SHP77 treated with DMSO at 0.1 percent for 48 hours (cell line): ENCODE data around the gene VPS52.
"Not testable (repeated sequence)": the region's sequence is repeated elsewhere in the genome, so short reads cannot be mapped to it uniquely, and the experiment has no call there.

Experiments used
- DNase-seq: peaks from one replicate; lab custom pipeline; 2025; lab: John Stamatoyannopoulos, UW

The VPS52 gene

GRCh38 chr6:33305052-33305451, 33.4 kb upstream of the VPS52 start:
- DNase-seq = no peak

DNA sequence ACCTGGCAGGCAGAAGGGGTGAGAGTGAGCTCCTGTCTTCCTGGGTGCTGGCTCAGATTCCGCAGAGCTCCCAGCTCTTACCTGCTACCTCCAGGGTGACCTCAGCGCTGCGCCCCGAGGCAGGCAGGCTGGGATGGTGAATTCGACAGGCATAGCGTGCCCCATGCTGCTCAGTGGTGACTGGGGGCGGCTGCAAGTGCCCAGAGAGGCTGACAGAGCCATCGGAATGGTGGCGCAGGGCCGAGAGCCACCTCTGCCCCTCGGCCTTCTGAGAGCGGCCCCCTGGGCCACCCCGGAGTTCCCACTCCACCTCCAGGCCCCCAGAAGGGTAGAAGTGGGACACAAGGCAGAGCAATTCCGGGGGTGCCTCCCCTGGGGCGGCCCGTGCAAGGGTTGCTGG, 32.5 kb upstream of the VPS52 start:
- DNase-seq = no peak

- DNase-seq = no peak
Observed at GRCh38 chr6:33301877-33302276, 30.2 kb upstream of the VPS52 start.

GRCh38 chr6:33299237-33299944, 27.7 kb upstream of the VPS52 start:
- DNase-seq = peak; percentile 69

DNA sequence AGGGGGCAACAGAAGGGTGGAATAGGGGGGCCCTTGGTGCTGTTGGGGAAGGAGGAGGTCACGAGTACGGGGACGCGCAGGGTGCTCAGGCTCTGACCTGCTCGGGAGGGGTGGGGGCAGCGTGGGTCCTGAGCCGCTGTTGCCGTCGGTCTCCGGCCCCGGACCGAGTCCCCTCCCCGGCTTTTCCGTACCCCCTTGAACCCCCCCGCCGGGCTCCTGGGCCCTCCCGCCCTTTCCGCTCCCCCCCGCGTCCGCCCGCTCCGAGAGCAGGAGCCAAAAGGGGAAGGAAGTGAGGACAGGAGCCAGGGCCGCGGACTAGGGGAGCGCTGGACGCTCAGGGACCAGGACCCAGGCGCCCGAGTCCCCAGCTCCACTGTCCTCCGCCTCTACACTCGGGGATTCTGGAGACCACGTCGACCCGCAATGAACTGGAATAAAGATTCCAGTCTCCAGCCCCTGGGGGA, 27.1 kb upstream of the VPS52 start, which contains the start of gene RGL2:
Gene RGL2, minus strand, starts transcription at position 170 of the 464 bp plus-strand sequence. CDS start 332 bp downstream, outside the sequence.
- no peak for DNase-seq

DNA sequence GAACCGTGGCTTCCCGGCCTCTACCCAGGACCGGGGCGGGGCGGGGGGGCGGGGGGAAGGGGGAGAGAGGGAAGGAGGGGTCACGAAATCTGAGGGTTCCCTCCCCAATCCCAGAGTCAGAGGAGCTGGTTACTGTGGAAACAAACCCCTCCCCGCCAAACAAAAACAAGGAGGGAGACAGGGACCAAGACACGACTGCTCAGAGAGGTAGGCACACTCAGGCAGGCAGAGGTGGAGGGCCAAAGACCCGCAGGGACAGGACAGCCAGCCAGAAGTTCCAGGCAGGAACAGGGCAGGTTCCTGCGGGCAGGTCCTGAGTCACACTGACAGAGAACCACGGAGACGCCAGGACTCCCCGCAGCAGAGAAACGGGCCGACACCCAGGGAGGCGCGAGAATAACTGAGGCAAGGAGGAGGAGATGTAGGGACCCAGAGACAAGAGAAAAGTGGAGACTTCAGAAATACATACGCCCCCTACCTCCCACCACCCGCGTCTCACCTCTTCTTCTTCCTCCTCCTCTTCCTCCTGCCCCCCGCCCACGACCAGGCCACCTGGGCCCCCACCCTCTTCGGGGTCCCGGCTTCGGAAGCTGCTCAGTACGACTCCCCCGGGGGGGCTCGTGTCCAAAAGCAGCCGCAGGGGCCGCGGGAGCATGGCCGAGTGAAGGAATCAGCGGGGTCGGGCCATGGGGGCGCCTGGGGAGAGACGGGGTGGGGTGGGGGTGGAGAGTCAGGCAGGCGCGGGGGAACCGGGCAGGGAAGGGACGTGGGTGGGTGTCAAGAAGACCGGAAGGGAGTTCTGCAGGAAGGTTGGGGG, 26.5 kb upstream of the VPS52 start:
- DNase-seq = no peak

DNA sequence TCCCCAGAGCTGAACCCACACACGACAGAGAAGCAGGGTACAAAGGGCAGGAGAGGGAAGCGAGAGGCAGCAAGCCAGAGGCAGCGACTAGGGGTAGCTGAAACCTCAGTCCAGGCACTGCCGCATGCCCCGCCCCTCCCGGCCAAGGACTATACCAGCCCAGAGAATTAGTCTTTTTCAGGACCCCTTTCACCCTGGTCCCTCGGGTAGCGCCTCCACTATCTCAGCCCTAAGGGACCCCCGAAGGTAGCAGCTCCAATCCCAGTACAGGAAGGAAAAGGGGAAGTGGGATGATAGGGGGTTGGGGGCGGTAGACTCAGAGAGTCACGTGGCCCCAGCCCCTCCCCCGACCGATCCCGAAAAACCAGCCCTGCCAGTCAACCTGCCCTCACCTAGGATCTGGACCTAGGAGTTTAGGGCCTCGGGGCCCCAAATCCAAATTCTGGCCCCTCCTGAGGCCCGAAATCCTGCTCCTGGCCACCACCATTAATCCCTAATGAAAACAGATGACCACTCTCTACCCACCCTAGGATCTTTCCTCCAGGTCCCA, 25.8 kb upstream of the VPS52 start:
- DNase-seq = no peak

DNA sequence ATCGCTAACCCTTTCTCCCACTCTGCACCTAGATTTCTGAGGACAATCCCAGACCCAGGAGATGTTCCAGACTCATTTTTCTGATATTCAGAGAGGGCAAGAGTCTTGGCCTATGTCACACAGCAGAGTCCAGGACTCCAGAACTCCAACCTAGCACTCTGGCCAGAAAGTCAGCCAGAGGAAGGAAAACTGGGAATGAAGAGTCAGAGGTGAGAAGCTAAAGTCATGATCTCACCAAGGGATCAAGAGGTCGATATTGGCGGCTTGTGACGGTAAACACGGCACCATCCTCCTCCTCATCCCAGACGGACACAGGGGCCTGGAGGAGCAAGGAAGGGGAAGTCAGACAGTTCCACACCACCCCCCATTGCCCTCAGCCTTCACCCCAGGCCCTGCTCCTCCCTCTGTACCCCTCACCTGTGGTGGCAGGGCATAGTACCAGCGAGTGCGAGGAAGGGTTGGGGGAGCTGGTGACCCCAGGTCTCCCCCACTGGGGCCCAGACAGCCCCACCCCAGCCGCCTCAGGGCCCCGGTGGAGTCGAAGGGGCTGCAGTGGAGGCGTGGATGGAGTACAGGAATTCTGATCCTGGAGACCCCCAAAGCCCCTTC, 25.2 kb upstream of the VPS52 start:
- no peak for DNase-seq

DNA sequence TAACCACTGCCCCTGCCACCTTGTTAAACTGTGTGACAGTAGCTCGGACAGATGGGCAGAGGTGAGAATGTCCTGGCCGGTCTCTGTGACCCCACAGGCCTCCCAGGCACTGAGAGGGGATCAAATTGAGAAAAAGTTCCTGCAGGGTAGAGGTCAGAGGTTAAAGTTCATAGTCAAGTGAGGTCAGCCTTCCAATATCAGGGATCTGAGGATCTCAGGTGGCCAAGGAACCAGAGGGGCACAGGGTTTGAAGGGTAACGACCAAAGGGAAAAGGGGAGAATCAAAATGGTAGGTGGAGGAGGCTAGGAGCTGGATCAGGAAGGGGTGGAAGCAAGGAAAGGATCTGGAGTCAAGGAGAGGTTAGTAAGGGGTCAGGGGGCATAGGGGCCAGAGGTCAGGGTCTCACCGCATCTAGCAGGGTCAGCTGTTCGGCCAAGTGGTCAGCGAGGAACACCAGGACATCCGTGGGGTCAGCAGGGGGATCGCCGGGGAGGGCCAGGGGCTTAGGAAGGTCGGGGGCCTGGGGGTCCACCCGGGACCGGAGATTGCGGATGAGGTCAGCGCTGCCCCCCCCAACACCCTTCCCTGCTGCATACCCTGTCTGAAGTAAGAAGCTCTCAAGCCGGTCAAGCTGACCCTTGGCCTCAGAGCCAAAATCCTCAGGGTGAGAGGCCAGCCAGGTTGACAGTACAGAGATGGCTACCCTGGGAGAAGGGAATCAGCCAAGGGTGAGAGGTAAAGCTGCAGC, 24.1 kb upstream of the VPS52 start:
- DNase-seq = no peak

- no peak for DNase-seq
Observed at GRCh38 chr6:33294086-33294823, 22.6 kb upstream of the VPS52 start.

DNA sequence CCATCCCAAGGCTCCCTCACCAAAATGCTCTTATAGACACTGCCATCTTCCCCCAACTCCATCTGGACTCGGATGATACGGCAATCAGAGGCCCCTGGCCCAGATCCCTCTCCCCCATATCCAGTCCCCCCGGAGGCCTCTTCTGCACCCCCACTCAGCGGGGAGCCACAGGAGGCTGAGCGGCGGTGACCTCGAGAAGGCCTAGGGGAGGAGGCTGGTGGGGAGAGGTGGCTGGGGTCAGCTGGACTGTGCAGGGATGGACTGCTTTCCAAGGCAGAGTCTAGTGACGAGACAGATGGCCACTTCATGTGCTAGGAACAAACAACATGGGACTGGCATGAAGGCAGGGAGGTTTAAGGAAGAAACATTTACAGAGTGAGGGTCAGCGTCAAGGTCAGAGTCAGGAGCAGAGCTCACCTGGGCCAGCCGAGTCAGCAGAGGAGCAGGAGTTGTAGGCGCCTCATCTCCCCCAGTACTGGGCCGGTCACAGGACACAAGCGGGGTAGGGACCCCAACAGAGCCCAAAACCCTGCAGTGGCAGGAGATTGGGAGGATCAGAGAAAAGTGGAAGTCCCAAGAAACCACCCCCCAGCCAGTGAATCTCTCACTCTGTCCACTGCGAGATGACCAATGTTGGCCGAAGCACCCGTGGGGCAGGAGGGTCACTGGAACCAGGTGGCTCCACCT, 21.5 kb upstream of the VPS52 start:
- no peak for DNase-seq

DNA sequence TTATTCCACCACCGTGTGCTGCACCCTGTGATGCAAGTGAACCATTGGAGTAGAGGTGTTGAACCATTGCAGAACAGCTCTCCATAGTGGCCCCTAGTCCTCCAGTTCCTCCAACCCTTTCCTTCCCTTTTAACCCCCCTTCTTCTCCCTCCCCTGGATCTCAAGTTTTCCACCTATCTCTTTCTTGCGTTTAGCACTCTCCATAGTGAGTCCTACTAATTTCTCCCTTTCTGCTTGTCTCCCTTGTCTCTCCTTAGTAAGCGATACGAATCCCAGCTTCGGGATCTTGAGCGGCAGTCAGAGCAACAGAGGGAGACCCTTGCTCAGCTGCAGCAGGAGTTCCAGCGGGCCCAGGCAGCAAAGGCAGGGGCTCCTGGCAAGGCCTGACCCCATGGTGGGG, 18.8 kb upstream of the VPS52 start:
- DNase-seq = no peak

GRCh38 chr6:33289784-33290315, 18.2 kb upstream of the VPS52 start:
- no peak for DNase-seq

DNA sequence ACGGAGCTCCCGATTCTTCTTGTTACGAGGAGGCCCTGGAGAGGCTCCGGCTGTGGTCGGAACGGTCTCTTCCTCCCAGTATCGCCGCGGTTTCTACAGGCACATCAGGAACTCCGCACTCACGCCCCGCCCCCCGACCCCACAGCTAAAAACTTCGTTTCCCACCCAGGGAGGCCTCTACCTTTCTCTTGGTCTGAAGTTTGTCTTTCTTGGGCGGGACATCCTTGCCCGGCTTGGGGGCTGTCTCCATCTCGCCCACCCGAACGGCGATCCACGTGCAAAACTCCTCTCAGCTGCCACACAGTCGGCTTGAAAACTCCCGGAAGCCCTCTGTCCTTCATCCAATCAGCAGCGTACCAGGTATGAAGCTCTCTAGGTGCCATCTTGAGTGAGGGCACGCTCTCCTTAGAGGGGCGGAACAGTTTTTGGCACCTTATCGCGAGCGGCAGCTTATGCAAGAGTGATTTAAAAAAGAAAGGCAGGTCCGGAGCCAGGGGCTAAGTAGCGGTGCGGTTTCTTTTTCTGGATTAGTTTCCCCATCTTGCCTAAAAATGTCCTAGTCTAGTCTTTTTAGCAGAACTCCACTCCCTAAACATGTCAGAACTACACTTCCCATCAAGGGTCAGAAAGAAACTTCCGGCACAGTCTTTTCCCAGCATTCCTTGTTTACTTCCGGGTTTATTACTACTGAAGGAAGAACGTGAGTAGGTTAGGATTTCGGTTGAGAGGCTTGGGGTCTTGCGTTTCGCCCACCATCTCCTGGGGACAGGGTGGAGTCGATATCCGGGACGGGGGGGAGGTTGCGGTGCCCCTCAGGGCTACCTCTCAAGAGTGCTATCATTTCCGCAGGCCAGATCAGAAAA, 17.5 kb upstream of the VPS52 start, which contains the start of the genes PFDN6 and WDR46:
Gene PFDN6, plus strand, starts transcription at position 681 of the 863 bp plus-strand sequence. CDS start 256 bp downstream, outside the sequence.
Gene WDR46, minus strand, starts transcription at position 319 of the 863 bp plus-strand sequence. Its CDS starts 69 bp downstream, at position 250.
- DNase-seq = peak; percentile 95

- DNase-seq = no peak
Observed at GRCh38 chr6:33288141-33288920, 16.7 kb upstream of the VPS52 start.

DNA sequence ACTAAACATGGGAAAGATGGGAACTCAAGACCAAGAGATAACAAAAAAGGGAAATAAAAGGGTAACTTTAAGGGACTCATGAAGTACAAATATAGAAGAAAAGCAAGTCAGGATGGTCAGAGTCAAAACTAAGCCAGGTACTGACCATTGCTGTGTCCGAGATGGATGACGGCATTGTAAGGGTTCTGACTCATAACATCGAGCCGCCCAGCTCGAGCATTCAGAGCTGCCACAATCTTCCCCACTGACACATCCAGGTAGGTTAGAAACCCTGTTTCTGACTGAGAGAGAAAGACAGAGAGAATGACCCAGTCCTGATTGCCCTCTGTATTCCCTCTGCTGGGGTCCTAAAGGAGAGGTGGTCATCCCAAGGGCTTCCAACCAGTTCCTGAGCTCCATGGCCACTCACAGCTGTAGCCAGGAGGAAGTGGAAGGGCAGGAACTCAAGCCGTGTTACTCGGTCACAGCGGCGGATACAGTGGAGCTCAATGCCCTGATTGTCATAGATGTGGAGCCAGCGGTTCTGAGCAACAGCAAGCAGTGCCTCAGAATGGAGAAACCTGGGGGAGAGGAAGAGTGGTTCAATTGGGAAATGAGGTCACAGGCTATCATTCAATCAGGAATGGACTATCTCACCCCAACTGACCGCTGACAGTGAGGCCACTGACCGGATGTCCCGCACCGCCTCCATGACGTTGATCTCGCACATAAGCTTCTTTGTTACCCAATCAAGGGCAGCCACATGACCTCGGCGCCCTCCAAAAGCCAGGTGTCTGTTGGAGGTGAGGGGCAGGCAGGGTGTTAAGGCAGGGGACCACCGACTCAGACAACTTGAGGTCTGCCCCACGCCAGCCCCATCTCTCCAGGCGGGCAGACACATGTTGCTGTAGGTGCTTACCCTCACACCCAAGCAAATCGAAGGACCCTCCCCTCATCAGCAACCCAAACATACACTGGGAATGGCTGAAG, 15.6 kb upstream of the VPS52 start:
- DNase-seq = no peak

DNA sequence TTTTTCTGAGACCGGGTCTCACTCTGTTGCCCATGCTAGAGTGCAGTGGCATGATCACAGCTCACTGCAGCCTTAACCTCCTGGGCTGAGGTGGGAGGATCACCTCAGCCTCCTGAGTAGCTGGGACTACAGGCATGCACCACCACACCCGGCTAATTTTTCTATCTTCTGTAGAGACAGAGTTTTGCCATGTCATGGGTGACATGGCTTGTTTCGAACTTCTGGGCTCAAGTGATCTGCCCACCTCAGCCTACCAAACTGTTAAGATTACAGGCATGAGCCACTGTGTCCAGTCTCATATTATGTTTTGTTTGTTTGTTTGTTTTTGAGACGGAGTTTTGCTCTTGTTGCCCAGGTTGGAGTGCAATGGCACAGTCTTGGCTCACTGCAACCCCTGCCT, 13.5 kb upstream of the VPS52 start:
- not testable (repeated sequence) for DNase-seq
